K562 (cell line): Measurements from ENCODE around the gene HEATR9. TPM values are rescaled to one million over a fixed set of nuclear protein-coding genes. Genes with fewer than 3 reads are reported as not detected.
A peak's percentile ranks its signal among the peaks of the same experiment; 100 is the strongest.

ENCODE experiments used
- ATAC-seq: fragments of 200-7000 bp; cut with Tn5 transposase; 3 replicates; pipeline ENCODE4 v1.9.1; 2020; ENCODE audit warnings: moderate library complexity
- BruUV-seq: library from RNA; stranded (reverse); fragments of 400-500 nt; replicated peaks from 2 replicates; lab custom pipeline; 2021; lab: Mats Ljungman, UMichigan
- CTCF ChIA-PET: fragments of 300-600 bp; formaldehyde crosslinking; extraction: SDS; loops from one replicate; lab custom pipeline; 2021; ENCODE audit warnings: low intra/inter-chr PET ratio; lab: Yijun Ruan, JAX
- POLR2A ChIA-PET: fragments of 300-600, 350-650 bp; sonication (Branson Sonifier 250); formaldehyde crosslinking; extraction: SDS; loops from one replicate; lab custom pipeline; 2021; ENCODE audit warnings: antibody characterized with exemption, inconsistent platforms; lab: Yijun Ruan, JAX
- DNase-seq, 4 experiments: peaks; one replicate each; pipeline versions ENCODE4 v3.0.0 to v3.0.0-alpha.2; 2011 to 2018; ENCODE audit warnings: low spot score in 3 of 4, mixed read lengths in 3 of 4; ENCODE audit errors: extremely low read depth in 1 of 4
- FAIRE-seq: peaks from 2 replicates; lab custom pipeline; 2011; peaks lifted over from hg19 to GRCh38; lab: Jason Lieb, UNC
- H2AFZ ChIP-seq: 2 replicates; pipeline ENCODE4 v1.6.0; 2011; ENCODE audit warnings: low read depth, low read length, control low read depth, inconsistent platforms
- H3K27ac ChIP-seq: fragments of 200-600 bp; 3 replicates; pipeline ENCODE4 v1.8.0; 2011; ENCODE audit warnings: low read depth, mild to moderate bottlenecking, control low read depth, inconsistent platforms, low read length, moderate library complexity, mixed read lengths; ENCODE audit errors: extremely low read depth
- H3K27me3 ChIP-seq, 2 experiments: fragments of 300-600 bp in 1 of 2; 2 replicates in 1 of 2; 3 replicates in 1 of 2; pipeline versions ENCODE4 v1.6.0 to v1.8.0; 2011; ENCODE audit warnings: inconsistent platforms in 2 of 2, low read length in 2 of 2, mild to moderate bottlenecking in 1 of 2, mixed read lengths in 1 of 2, moderate library complexity in 1 of 2; ENCODE audit not compliant: control insufficient read depth in 2 of 2, insufficient read depth in 2 of 2
- H3K36me3 ChIP-seq: fragments of 300-600 bp; 3 replicates; pipeline ENCODE4 v1.8.0; 2011; ENCODE audit warnings: mild to moderate bottlenecking, low read length, inconsistent platforms; ENCODE audit not compliant: control insufficient read depth, insufficient read depth
- H3K4me1 ChIP-seq, 2 experiments: fragments of 200-600 bp in 1 of 2; replicated peaks in 1 of 2; 2 replicates in 1 of 2; 3 replicates in 1 of 2; pipeline versions ENCODE4 v1.5.1 to v1.8.0; 2011; ENCODE audit warnings: inconsistent platforms in 2 of 2, low read length in 2 of 2, mild to moderate bottlenecking in 1 of 2, mixed read lengths in 1 of 2, moderate library complexity in 1 of 2; ENCODE audit not compliant: control insufficient read depth in 2 of 2, insufficient read depth in 2 of 2
- H3K4me2 ChIP-seq: 2 replicates; pipeline ENCODE4 v1.6.1; 2011; ENCODE audit warnings: low read length, control low read depth, inconsistent platforms, mixed read lengths; ENCODE audit not compliant: insufficient read depth
- H3K4me3 ChIP-seq: fragments of 200-600 bp; sonication (generic), shearing (Covaris generic); 2 replicates; pipeline ENCODE4 v1.5.1; 2016; ENCODE audit warnings: control low read depth, inconsistent platforms
- H3K79me2 ChIP-seq: fragments of 200-600 bp; 3 replicates; pipeline ENCODE4 v1.8.0; 2011; ENCODE audit warnings: low read length, inconsistent platforms; ENCODE audit not compliant: control insufficient read depth, insufficient read depth
- H3K9ac ChIP-seq, 2 experiments: 2 replicates each; pipeline versions ENCODE4 v1.6.0 to v1.6.1; 2011; ENCODE audit warnings: low read depth in 2 of 2, low read length in 2 of 2, control low read depth in 1 of 2, inconsistent platforms in 1 of 2, mild to moderate bottlenecking in 1 of 2, mixed read lengths in 1 of 2; ENCODE audit not compliant: insufficient read depth in 1 of 2
- H3K9me1 ChIP-seq: one replicate; pipeline ENCODE4 v1.6.0; 2011; ENCODE audit warnings: inconsistent platforms, mild to moderate bottlenecking, low read length, moderate library complexity; ENCODE audit not compliant: control insufficient read depth, insufficient read depth
- H3K9me3 ChIP-seq: replicated peaks from 2 replicates; pipeline ENCODE4 v1.5.1; 2011; ENCODE audit warnings: low read depth, low read length, inconsistent platforms; ENCODE audit not compliant: control insufficient read depth, insufficient read depth
- H4K20me1 ChIP-seq: replicated peaks from 2 replicates; pipeline ENCODE4 v1.6.1; 2011; ENCODE audit warnings: low read length, inconsistent platforms, mixed read lengths; ENCODE audit not compliant: control insufficient read depth, insufficient read depth
- ATF6 ChIP-seq: sonication (generic); formaldehyde crosslinking; IDR thresholded peaks from 2 replicates; pipeline ENCODE4 v1.4.0; 2020; ENCODE audit warnings: mild to moderate bottlenecking, missing genetic modification reagents
- CTCFL ChIP-seq: IDR thresholded peaks from 2 replicates; pipeline ENCODE4 v1.6.1; 2011; ENCODE audit warnings: borderline replicate concordance, low read depth, mild to moderate bottlenecking, moderate library complexity, low read length; ENCODE audit not compliant: insufficient read depth, poor library complexity, severe bottlenecking
- HDAC1 ChIP-seq, 2 experiments: fragments of 450-650 bp; IDR thresholded peaks; 2 replicates each; pipeline ENCODE4 v1.6.1; 2016 to 2017; ENCODE audit warnings: inconsistent platforms in 1 of 2, mild to moderate bottlenecking in 1 of 2, moderate library complexity in 1 of 2
- MCM3 ChIP-seq: fragments of 450-650 bp; IDR thresholded peaks from 2 replicates; pipeline ENCODE4 v1.6.1; 2016
- RAD21 ChIP-seq, 2 experiments: fragments of 250-450 bp in 1 of 2; fragments of 450-650 bp in 1 of 2; sonication (Bioruptor Pico) in 1 of 2; formaldehyde crosslinking in 1 of 2; IDR thresholded peaks in 1 of 2; conservative IDR thresholded peaks in 1 of 2; 2 replicates each; pipeline versions ENCODE4 v1.4.0 to v1.8.0; 2020 to 2022; ENCODE audit warnings: mild to moderate bottlenecking in 2 of 2, moderate library complexity in 1 of 2
- XRCC3 ChIP-seq: fragments of 450-650 bp; IDR thresholded peaks from 2 replicates; pipeline ENCODE4 v1.6.1; 2017; ENCODE audit warnings: mild to moderate bottlenecking, moderate library complexity
- ZNF232 ChIP-seq: sonication (generic); formaldehyde crosslinking; IDR thresholded peaks from 2 replicates; pipeline ENCODE4 v1.8.0; 2022; ENCODE audit warnings: mild to moderate bottlenecking, missing genetic modification reagents
- WGBS: fragments of 100-300 bp; shearing (Covaris generic); methylation state at CpG from one replicate; pipeline ENCODE4 v1.1.6; 2016; ENCODE audit warnings: low coverage, mixed read lengths; ENCODE audit not compliant: insufficient coverage; ENCODE audit errors: missing lambda C conversion rate; 5-methylcytosine and 5-hydroxymethylcytosine counted together
- in situ Hi-C: fragments of 300-500 bp; cut with MboI; formaldehyde crosslinking; loops from 4 replicates; pipeline ENCODE4 v1.15.0; 2018; ENCODE audit warnings: inconsistent platforms, mixed read lengths
- intact Hi-C: fragments of 100-400 bp; cut with micrococcal nuclease; formaldehyde crosslinking; loops from 2 replicates; pipeline ENCODE4 v1.14.2; 2022
- polyA plus RNA-seq, 8 experiments: library from polyadenylated mRNA; depleted of rRNA in 4 of 8; stranded (reverse) in 5 of 8; unstranded in 3 of 8; fragments of >200 nt; fragmentation: Nextera tagmentation in 2 of 8; fragmentation: Illumina TruSeq in 1 of 8; extraction: Ambion mirVana in 2 of 8; extraction: Trizol in 1 of 8; gene quantifications; 2 replicates each; pipeline versions ENCODE4 v1.2.1 to v1.2.3, GENCODE V29; 2011 to 2014; ENCODE audit warnings: inconsistent platforms in 1 of 8, missing spikeins in 1 of 8
- total RNA-seq, 7 experiments: library from RNA; depleted of rRNA in 6 of 7; stranded (reverse); fragments of >200 nt in 6 of 7; fragmentation: Illumina TruSeq in 2 of 7; extraction: Trizol in 2 of 7; gene quantifications; 2 replicates each; pipeline versions ENCODE4 v1.2.1 to v1.2.3, GENCODE V29; 2011 to 2021; ENCODE audit warnings: low replicate concordance in 1 of 7

The HEATR9 gene
- total and polyA plus RNA-seq, 9 of the 15 experiments (the other 6 are each of a cell fraction or from before 2014, with no cell fraction given) = not detected

DNA sequence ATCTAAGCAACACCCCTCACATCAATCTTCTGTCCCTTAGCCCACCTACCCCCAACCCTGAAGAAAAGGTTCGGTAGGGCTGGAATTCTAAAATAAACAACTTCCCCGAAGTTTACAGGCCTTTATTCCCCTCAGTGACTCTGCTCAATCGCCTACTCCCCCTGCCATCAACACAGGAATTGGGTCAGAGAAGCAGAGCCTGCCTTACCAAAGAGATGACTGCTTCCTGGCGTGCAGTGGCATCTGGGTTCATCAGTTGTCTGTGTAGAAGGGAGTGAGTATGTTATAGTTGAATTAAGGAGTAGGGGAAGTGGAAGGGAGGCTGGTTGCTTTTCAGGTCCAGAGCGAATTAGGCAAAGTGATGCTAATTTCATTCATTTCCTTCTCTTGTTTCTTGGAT is 12.7 kb downstream of the HEATR9 start:
- Histone ChIP-seq H3K9me1 (peaks cover 3% of the 10 kb centered on the region), H3K4me3 (no peak overlapping the region), H3K27ac (no peak overlapping the region), H3K9ac (no peak overlapping the region), H3K36me3 (no peaks in the 10 kb centered on the region), H3K27me3 (no peaks in the 10 kb centered on the region), H4K20me1 (no peaks in the 10 kb centered on the region), H3K9me3 (no peaks in the 10 kb centered on the region), H3K79me2 (no peaks in the 10 kb centered on the region), H2AFZ (no peak overlapping the region), H3K4me1 (no peaks in the 10 kb centered on the region), H3K4me2 (no peak overlapping the region)
- no peak for TF ChIP-seq ZNF232 (CRISPR knock-in tag)
- POLR2A ChIA-PET = interaction anchor here (1.4 kb wide), 1 partner anchor 9 kb away, joined by 3 read pairs; no protein-coding TSS in a partner anchor
- FAIRE-seq (no peak), DNase-seq (no peak), ATAC-seq (no peak)
- no TSS peak for BruUV-seq
- CTCF ChIA-PET = no interaction called here
- 40% methylated on average over 4 of the region's 5 CpGs for WGBS
- in situ Hi-C loops = no loop called here
- intact Hi-C loops = loop anchor here (5.0 to 10.0 kb wide), 2 partner anchors 61 to 289 kb away; no protein-coding TSS in a partner anchor

DNA sequence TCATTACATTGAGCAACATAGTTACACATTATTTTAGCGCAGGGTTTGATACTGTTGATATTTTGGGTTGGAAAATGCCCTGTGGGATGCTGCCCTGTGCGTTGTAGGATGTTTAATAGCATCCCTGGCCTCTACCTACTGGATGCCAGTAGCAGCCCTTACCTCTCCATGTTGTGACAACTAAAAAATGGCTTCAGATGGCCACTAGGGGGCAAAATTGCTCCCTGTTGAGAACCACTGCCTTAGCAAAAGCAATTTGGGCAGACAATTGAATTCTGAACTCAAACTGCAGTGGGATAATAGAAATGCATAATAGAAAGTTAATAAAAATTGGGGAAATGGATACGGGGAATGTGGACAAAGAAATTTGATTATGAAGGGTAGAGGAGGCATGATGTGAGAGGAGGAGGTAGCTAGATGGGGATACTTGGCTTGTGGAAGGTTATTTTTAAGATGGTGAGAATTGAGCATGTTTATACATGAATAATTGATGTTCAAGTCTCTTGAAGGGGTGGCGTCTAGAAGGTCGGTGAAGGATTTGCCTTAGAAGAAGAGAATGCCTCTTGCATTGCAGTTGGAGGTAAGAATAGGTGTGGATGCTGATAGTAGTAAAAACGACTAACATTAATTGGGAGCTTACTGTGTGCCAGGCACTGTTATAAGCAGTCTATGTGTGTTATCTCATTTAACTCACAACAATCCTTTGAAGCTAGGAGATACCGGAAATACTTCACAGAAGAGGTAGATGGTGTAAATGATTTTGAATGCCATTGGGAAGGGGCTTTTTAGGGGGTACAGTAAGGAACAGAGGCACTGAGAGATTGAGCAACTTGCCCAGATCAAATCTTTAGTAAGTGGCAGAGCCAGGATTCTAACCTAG is 19.0 kb downstream of the HEATR9 start:
- H3K4me1 ChIP-seq = no peaks in the 10 kb centered on the region
- FAIRE-seq = no peak
- in situ Hi-C loops = no loop called here
- H2AFZ ChIP-seq = no peak overlapping the region
- POLR2A ChIA-PET = interaction anchor here (0.8 to 1.8 kb wide), 3 partner anchors 10 to 52 kb away, joined by 3 to 5 read pairs (median 4); no protein-coding TSS in a partner anchor
- no peak overlapping the region for H3K4me3 ChIP-seq
- DNase-seq = peak; percentile 48 to 82 (median 54)
- H3K36me3 ChIP-seq = peaks cover 46% of the 10 kb centered on the region
- H3K27me3 ChIP-seq = no peaks in the 10 kb centered on the region
- no peaks in the 10 kb centered on the region for H3K9me1 ChIP-seq
- 30% methylated on average over 7 of the region's 7 CpGs for WGBS
- ATAC-seq = peak; percentile 92
- CTCF ChIA-PET = interaction anchor here (0.8 to 1.4 kb wide), 3 partner anchors 120 to 299 kb away, joined by 5 read pairs; no protein-coding TSS in a partner anchor
- no peaks in the 10 kb centered on the region for H4K20me1 ChIP-seq
- H3K4me2 ChIP-seq = no peak overlapping the region
- intact Hi-C loops = loop anchor here (5.0 to 10.0 kb wide), 3 partner anchors 93 to 295 kb away; partner anchors contain the start of gene LYZL6
- H3K9me3 ChIP-seq = no peaks in the 10 kb centered on the region
- BruUV-seq = no TSS peak
- H3K9ac ChIP-seq = no peak overlapping the region
- H3K79me2 ChIP-seq = no peaks in the 10 kb centered on the region
- no peak overlapping the region for H3K27ac ChIP-seq
- peak; percentile 54 to 84 for TF ChIP-seq RAD21 (CRISPR knock-in tag; conservative IDR thresholded peaks at IDR 0.05 in 1 of 2, IDR thresholded peaks at IDR 0.05 in 1 of 2)
- TF ChIP-seq MCM3 = no peak
- TF ChIP-seq XRCC3 = no peak
- TF ChIP-seq CTCFL = peak; percentile 6
- no peak for TF ChIP-seq HDAC1 (IDR thresholded peaks at IDR 0.05)
- TF ChIP-seq ATF6 (CRISPR knock-in tag) = no peak
